ENCODE measurements around the gene HDAC9. TPM values are rescaled to one million over a fixed set of nuclear protein-coding genes. Genes with fewer than 3 reads are reported as not detected.

The HDAC9 gene
- total and polyA plus RNA-seq, 2 experiments from 2014 or later: 32.7 to 101 TPM

- Histone ChIP-seq H3K36me3 (no peaks in the 10 kb centered on the region), H3K4me1 (ENCODE audit: low read depth) (no peaks in the 10 kb centered on the region), H3K27me3 (no peaks in the 10 kb centered on the region), H3K4me3 (no peak overlapping the region), H3K9me3 (ENCODE audit: low read depth) (no peaks in the 10 kb centered on the region), H3K27ac (no peak overlapping the region)
- TF ChIP-seq CTCF (IDR thresholded peaks at IDR 0.05; ENCODE audit: low read depth, low read length): no peak
- no peak for DNase-seq (ENCODE audit: low read depth in 1 of 2, low spot score in 1 of 2)
These were observed 421.3 kb downstream of the HDAC9 start for GRCh38 chr7:18916826-18917225.

GRCh38 chr7:18927134-18927533, 431.6 kb downstream of the HDAC9 start:
- Histone ChIP-seq H3K27ac (no peak overlapping the region), H3K27me3 (no peaks in the 10 kb centered on the region), H3K4me3 (no peak overlapping the region), H3K9me3 (ENCODE audit: low read depth) (no peaks in the 10 kb centered on the region), H3K4me1 (ENCODE audit: low read depth) (no peaks in the 10 kb centered on the region), H3K36me3 (no peaks in the 10 kb centered on the region)
- DNase-seq (ENCODE audit: low read depth in 1 of 2, low spot score in 1 of 2): no peak
- no peak for TF ChIP-seq CTCF (IDR thresholded peaks at IDR 0.05; ENCODE audit: low read depth, low read length)

GRCh38 chr7:18936265-18936664, 440.7 kb downstream of the HDAC9 start:
- H3K9me3 ChIP-seq (ENCODE audit: low read depth): no peaks in the 10 kb centered on the region
- peaks cover 20% of the 10 kb centered on the region for H3K4me1 ChIP-seq (ENCODE audit: low read depth)
- H3K27ac ChIP-seq: no peak overlapping the region
- no peak for TF ChIP-seq CTCF (IDR thresholded peaks at IDR 0.05; ENCODE audit: low read depth, low read length)
- H3K27me3 ChIP-seq: no peaks in the 10 kb centered on the region
- H3K36me3 ChIP-seq: no peaks in the 10 kb centered on the region
- DNase-seq (ENCODE audit: low read depth in 1 of 2, low spot score in 1 of 2): no peak
- no peak overlapping the region for H3K4me3 ChIP-seq

- no peak overlapping the region for H3K4me3 ChIP-seq
- peak in 1 of 2 donors; percentile 70 for DNase-seq (ENCODE audit: low read depth in 1 of 2, low spot score in 1 of 2)
- no peak for TF ChIP-seq CTCF (IDR thresholded peaks at IDR 0.05; ENCODE audit: low read depth, low read length)
These were observed 444.4 kb downstream of the HDAC9 start for GRCh38 chr7:18939771-18940592.

GRCh38 chr7:18940593-18941134, 445.1 kb downstream of the HDAC9 start:
- Histone ChIP-seq H3K27ac (no peak overlapping the region), H3K27me3 (no peaks in the 10 kb centered on the region), H3K36me3 (no peaks in the 10 kb centered on the region), H3K4me1 (ENCODE audit: low read depth) (peaks cover 22% of the 10 kb centered on the region), H3K4me3 (no peak overlapping the region), H3K9me3 (ENCODE audit: low read depth) (no peaks in the 10 kb centered on the region)
- TF ChIP-seq CTCF (IDR thresholded peaks at IDR 0.05; ENCODE audit: low read depth, low read length): no peak
- DNase-seq (ENCODE audit: low read depth in 1 of 2, low spot score in 1 of 2): no peak

More at GRCh38 chr7:18939771-18940592, 444.4 kb downstream of the HDAC9 start:
- no peaks in the 10 kb centered on the region for H3K27me3 ChIP-seq
- H3K9me3 ChIP-seq (ENCODE audit: low read depth): no peaks in the 10 kb centered on the region
- no peak overlapping the region for H3K27ac ChIP-seq
- H3K4me1 ChIP-seq (ENCODE audit: low read depth): peaks cover 22% of the 10 kb centered on the region
- H3K36me3 ChIP-seq: no peaks in the 10 kb centered on the region
